Sigmoid colon (tissue), 3 donors: ENCODE measurements around the gene EMC9.

Source experiments
- CTCF ChIP-seq, 4 experiments: fragments of 450-650 bp in 3 of 4; fragments of 200-600 bp in 1 of 4; IDR thresholded peaks; one replicate each; pipeline ENCODE4 v1.5.1; 2016 to 2019; ENCODE audit warnings: antibody characterized with exemption in 4 of 4, mild to moderate bottlenecking in 3 of 4, moderate library complexity in 2 of 4
- POLR2A ChIP-seq, 2 donors: fragments of 450-650 bp; IDR thresholded peaks; one replicate each; pipeline ENCODE4 v1.6.1; 2016; ENCODE audit warnings: antibody characterized with exemption in 2 of 2, mild to moderate bottlenecking in 2 of 2, moderate library complexity in 2 of 2

GRCh38 chr14:24129410-24129998 lies 11.9 kb downstream of the EMC9 start:
- TF ChIP-seq POLR2A (IDR thresholded peaks at IDR 0.05), result no peak
- no peak for TF ChIP-seq CTCF (IDR thresholded peaks at IDR 0.05)
